GM19397 (cell line): ENCODE measurements around the gene GTPBP2.
A peak's percentile ranks its signal among the peaks of the same experiment; 100 is the strongest.

Experiments
- ATAC-seq: cut with Tn5 transposase; IDR thresholded peaks from one replicate; pipeline ENCODE4 v1.9.1; 2021; ENCODE audit warnings: mild to moderate bottlenecking, moderate library complexity; ENCODE audit not compliant: unreplicated experiment

Gene GTPBP2

DNA sequence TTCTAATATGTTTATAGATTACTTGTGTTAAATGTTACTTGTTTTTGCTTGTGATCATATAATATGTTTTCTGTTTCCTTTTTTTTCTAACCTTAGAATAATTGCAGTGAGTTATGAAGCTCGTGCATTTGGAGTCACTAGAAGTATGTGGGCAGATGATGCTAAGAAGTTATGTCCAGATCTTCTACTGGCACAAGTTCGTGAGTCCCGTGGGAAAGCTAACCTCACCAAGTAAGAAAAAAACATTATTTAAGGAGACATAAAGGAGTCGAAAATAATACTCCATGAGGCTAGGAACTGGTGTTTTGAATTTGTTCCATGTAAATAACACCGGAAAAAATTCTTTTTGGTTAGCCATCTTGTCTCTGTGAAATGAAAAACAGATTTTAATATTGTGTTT is 46.2 kb downstream of the GTPBP2 start:
- ATAC-seq, result no peak

- ATAC-seq, result no peak
These were observed 49.9 kb downstream of the GTPBP2 start for GRCh38 chr6:43579171-43579570.

DNA sequence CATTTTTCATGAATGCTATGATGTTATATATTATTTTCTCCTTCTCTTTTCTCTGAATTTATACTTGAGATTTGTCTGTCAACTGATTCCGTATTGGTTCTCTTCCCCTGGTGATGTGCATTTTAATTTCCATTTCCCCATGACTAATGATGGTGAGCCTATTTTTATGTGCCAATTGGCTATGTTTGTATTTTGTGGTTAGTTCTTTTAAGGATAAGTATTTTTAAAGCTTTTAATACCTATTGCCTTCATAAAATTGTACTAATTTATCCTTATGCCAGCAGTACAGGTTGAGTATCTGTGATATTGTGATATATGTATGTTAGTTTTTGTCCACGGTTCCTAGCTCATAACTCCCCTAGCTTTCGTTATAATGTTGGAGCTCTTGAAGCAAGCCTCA is 50.3 kb downstream of the GTPBP2 start:
- ATAC-seq, result no peak

GRCh38 chr6:43575772-43576551 is 53.1 kb downstream of the GTPBP2 start, which contains the start of the genes POLH and XPO5:
TSS of gene POLH (plus strand) at chr6:43576185. CDS start at chr6:43582320, 6,135 bp downstream.
TSS of gene XPO5 (minus strand) at chr6:43576038. CDS start at chr6:43575864, 174 bp downstream.
- peak; percentile 83 for ATAC-seq

- ATAC-seq, result peak; percentile 22
These were observed 53.8 kb downstream of the GTPBP2 start for GRCh38 chr6:43575105-43575771.

DNA sequence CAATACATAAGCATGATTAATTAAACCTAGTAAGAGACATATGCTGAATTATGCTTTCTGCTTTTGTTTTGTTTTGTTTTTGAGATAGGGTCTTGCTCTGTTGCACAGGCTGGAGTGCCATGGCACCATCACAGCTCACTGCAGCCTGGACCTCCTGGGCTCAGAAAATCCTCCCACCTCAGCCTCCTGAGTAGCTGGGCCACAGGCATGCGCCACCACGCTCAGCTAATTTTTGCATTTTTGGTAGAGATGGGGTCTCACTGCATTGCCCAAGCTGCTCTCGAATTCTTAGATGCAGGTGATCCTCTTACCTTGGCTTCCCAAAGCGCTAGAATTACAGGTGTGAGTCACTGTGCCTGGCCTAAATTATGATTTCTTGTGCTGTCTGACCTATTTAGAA is 57.0 kb downstream of the GTPBP2 start:
- no peak for ATAC-seq

DNA sequence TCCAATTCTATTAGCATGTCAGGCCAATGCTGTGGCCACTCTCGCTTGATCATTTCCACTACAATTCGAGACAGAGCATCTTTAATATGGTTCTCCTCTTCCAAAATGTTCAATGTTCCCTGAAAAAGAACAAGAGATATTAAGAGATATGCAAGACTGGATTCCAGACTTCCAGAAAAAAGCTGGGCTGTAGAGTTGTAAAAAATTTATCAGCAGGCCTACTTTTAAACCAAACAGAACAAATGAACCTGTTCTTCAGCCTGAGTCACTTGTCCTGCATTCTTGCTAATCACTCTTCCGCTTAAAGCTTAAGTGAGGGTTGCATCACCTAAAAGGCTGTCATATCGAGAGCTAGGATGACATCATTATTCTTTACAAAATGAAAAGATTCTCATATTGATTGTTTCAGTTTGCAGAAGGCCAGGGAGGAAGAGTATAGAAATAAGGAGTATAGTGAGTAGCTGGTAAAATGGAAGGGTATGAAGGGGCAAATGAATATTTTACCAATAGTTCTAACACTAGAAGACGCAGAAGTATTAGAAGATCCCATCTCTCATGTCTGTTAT is 58.1 kb downstream of the GTPBP2 start:
- no peak for ATAC-seq
